Right atrium auricular region (tissue), 2 donors: ENCODE measurements around the gene ZNF438. TPM values are rescaled to one million over a fixed set of nuclear protein-coding genes. Genes with fewer than 3 reads are reported as not detected.

ENCODE experiments used
- DNase-seq: peaks from one replicate; pipeline ENCODE4 v3.0.0-alpha.2; 2019; ENCODE audit warnings: low spot score
- H3K27ac ChIP-seq, 2 donors: fragments of 200-600 bp; sonication (generic); 1 replicate in 1 of 2; 2 replicates in 1 of 2; pipeline ENCODE4 v1.5.1; 2016 to 2019
- H3K27me3 ChIP-seq, 2 donors: fragments of 200-600 bp; sonication (generic); one replicate each; pipeline versions ENCODE4 v1.5.1 to v1.6.0; 2017 to 2019
- H3K36me3 ChIP-seq: fragments of 200-600 bp; sonication (generic); one replicate; pipeline ENCODE4 v1.5.1; 2016
- H3K4me1 ChIP-seq, 2 donors: fragments of 200-600 bp; sonication (generic); one replicate each; pipeline versions ENCODE4 v1.5.1 to v1.6.0; 2017 to 2019
- H3K4me3 ChIP-seq, 2 donors: fragments of 200-600 bp; sonication (generic); 1 replicate in 1 of 2; 2 replicates in 1 of 2; pipeline ENCODE4 v1.5.1; 2017 to 2019; ENCODE audit warnings: mild to moderate bottlenecking in 1 of 2, moderate library complexity in 1 of 2
- H3K9me3 ChIP-seq, 2 donors: fragments of 200-600 bp; sonication (generic); one replicate each; pipeline ENCODE4 v1.5.1; 2019
- total RNA-seq, 2 donors: library from RNA; depleted of rRNA; stranded (reverse); fragments of >200 nt; gene quantifications; one replicate each; pipeline ENCODE4 v1.1.0, GENCODE V29; 2016
- TF ChIP-seq, protein P1 (sequence below), 2 donors: fragments of 200-600 bp; sonication (generic); IDR thresholded peaks; one replicate each; pipeline ENCODE4 v1.5.1; 2019; ENCODE audit warnings: antibody characterized with exemption in 2 of 2

The ZNF438 gene
- total RNA-seq, 2 donors from 2014 or later, result 13.4 to 14.5 TPM

DNA sequence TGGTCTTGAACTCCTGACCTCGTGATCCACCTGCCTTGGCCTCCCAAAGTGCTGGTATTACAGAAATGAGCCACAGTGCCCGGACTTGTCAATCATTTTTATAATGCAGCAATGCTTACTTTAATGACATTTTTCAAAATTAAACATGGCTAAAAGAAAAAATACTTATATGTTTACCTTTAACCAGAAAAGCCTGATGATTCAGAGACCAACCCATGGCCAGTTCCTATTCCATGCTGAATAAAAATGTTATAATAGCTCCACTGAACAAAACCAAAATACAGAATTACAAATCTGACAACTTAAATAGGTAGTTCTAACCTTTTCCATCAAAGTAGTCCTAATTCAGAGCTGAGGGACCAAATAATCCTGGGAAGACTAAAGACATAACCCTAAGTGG is 21.6 kb downstream of the ZNF438 start:
- no peaks in the 10 kb centered on the region for H3K27me3 ChIP-seq
- DNase-seq, result no peak
- H3K36me3 ChIP-seq, result no peaks in the 10 kb centered on the region
- TF ChIP-seq, protein P1, sequence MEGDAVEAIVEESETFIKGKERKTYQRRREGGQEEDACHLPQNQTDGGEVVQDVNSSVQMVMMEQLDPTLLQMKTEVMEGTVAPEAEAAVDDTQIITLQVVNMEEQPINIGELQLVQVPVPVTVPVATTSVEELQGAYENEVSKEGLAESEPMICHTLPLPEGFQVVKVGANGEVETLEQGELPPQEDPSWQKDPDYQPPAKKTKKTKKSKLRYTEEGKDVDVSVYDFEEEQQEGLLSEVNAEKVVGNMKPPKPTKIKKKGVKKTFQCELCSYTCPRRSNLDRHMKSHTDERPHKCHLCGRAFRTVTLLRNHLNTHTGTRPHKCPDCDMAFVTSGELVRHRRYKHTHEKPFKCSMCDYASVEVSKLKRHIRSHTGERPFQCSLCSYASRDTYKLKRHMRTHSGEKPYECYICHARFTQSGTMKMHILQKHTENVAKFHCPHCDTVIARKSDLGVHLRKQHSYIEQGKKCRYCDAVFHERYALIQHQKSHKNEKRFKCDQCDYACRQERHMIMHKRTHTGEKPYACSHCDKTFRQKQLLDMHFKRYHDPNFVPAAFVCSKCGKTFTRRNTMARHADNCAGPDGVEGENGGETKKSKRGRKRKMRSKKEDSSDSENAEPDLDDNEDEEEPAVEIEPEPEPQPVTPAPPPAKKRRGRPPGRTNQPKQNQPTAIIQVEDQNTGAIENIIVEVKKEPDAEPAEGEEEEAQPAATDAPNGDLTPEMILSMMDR (IDR thresholded peaks at IDR 0.05), result no peak
- H3K4me3 ChIP-seq, result no peak overlapping the region
- H3K4me1 ChIP-seq, result peaks cover 0 to 28% of the 10 kb centered on the region in 2 donors
- no peaks in the 10 kb centered on the region for H3K9me3 ChIP-seq
- no peak overlapping the region for H3K27ac ChIP-seq

DNA sequence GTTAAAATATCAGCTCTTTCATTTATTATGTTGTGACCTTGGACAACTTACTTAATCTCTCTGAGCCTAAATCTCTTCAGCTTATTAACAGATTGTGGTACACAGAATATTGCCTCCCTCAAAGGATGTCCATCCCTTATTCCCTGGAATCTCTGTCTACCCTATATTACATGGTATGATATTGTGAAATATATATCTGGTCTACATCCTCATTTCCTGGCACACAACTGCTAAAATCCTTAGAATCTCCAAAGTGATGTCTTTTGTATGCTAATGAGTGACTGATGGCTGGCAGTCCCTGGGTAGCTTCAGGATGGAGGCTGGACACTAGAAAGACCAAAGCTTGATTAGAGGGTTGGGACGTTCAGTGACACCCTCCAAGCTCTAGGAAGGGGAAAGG is 25.8 kb downstream of the ZNF438 start:
- Histone ChIP-seq H3K36me3 (no peaks in the 10 kb centered on the region), H3K27ac (no peak overlapping the region), H3K27me3 (no peaks in the 10 kb centered on the region), H3K4me1 (peaks cover 0 to 26% of the 10 kb centered on the region in 2 donors), H3K4me3 (no peak overlapping the region), H3K9me3 (no peaks in the 10 kb centered on the region)
- no peak for DNase-seq
- TF ChIP-seq, protein P1 (IDR thresholded peaks at IDR 0.05), result no peak

DNA sequence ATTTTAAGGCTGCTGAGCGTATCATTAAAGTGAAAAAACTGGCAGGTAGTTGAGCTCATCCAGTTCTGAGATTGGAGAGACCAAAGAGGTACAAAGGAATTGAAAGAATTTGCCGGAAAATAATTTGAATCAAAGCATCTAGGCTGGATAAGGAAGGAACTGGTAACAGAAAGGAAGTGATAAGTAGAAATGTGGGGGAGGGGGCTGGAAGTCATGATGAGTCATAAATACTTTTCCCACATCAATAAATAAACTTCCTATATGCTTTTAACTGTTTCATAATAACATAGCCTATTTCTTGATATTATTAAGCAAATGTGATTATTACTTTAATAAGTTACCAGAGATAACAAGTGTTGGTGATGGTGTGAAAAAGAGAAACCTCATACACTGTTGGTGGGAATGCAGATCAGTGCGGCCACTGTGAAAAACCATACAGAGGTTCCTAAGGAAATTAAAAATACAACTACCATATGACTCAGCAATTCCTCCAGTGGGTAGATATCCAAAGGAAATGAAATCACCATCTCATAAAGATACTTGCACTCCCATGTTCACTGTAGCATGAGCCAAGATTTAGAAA is 27.0 kb downstream of the ZNF438 start:
- DNase-seq, result no peak
- Histone ChIP-seq H3K4me3 (no peak overlapping the region), H3K36me3 (no peaks in the 10 kb centered on the region), H3K27me3 (no peaks in the 10 kb centered on the region), H3K4me1 (peaks cover 0 to 31% of the 10 kb centered on the region in 2 donors), H3K27ac (peak overlapping the region in 1 of 2 donors; percentile 46), H3K9me3 (no peaks in the 10 kb centered on the region)
- TF ChIP-seq, protein P1 (IDR thresholded peaks at IDR 0.05), result no peak

DNA sequence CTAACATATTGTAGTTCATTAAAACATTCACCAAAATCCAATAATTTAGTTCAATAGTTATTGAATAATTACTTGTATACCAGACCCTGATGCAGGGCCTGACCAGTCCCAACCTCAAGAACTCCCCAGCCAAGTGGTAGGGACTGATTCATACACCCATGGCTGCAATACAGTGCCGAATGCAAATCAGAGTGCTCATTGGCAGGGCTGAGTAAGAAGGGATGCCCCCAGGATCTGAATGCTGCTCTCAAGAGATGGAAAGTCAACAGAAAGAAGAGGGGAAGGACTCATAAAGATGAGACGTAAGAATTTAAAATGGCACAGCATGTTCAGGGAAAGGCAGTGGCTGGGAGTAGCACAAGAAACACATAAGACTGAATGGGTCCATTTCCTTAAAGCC is 29.9 kb downstream of the ZNF438 start:
- Histone ChIP-seq H3K27me3 (no peaks in the 10 kb centered on the region), H3K36me3 (no peaks in the 10 kb centered on the region), H3K4me3 (no peak overlapping the region), H3K27ac (no peak overlapping the region), H3K9me3 (no peaks in the 10 kb centered on the region), H3K4me1 (peaks cover 0 to 31% of the 10 kb centered on the region in 2 donors)
- DNase-seq, result no peak
- TF ChIP-seq, protein P1 (IDR thresholded peaks at IDR 0.05), result no peak

DNA sequence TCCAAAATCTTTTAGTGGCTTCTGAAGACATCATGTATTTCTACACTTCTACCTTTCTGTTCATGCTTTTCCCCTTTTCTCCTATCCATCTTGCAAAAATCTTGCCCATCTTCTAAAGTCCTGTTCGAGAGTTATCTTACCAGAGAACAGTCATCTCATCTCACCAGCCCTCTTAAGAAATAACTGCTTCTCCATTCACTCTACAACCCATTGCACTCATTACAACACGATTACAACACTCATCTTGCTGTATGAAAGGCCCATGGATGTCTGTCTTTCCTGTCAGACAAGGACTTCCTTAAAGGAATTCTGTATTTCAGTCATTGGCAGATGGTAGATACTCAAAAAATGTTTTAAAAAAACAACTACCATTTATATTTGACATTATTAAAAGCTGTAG is 30.8 kb downstream of the ZNF438 start:
- no peaks in the 10 kb centered on the region for H3K36me3 ChIP-seq
- H3K27ac ChIP-seq, result no peak overlapping the region
- TF ChIP-seq, protein P1 (IDR thresholded peaks at IDR 0.05), result no peak
- H3K4me1 ChIP-seq, result peaks cover 0 to 28% of the 10 kb centered on the region in 2 donors
- no peak overlapping the region for H3K4me3 ChIP-seq
- H3K27me3 ChIP-seq, result no peaks in the 10 kb centered on the region
- no peak for DNase-seq
- H3K9me3 ChIP-seq, result no peaks in the 10 kb centered on the region
